Ammon's horn (tissue), 1 donor: Measurements from ENCODE around the gene DDI2.
"Not testable (repeated sequence)": the region's sequence is repeated elsewhere in the genome, so short reads cannot be mapped to it uniquely, and the experiment has no call there.

Experiments used
- DNase-seq: peaks from one replicate; pipeline ENCODE4 v3.0.0-alpha.2; 2016; ENCODE audit warnings: low spot score

Gene DDI2

DNA sequence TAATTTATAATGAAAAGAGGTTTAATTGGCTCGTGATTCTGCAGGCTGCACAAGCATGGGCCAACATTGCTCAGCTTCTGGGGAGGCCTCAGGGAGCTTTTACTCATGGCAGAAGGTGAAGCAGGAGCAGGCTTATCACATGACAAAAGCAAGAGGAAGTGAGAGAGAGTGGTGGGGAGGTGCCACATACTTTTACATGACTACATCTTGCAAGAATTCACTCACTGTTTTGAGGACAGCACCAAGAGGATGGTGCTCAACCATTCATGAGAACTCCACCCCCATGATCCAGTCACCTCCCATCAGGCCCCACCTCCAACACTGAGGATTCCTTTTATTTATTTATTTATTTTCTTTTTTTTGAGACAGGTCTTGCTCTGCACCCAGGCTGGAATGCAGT, 61.3 kb downstream of the DDI2 start:
- no peak for DNase-seq

- no peak for DNase-seq
Measured at GRCh38 chr1:15680131-15680530, 62.9 kb downstream of the DDI2 start.

DNA sequence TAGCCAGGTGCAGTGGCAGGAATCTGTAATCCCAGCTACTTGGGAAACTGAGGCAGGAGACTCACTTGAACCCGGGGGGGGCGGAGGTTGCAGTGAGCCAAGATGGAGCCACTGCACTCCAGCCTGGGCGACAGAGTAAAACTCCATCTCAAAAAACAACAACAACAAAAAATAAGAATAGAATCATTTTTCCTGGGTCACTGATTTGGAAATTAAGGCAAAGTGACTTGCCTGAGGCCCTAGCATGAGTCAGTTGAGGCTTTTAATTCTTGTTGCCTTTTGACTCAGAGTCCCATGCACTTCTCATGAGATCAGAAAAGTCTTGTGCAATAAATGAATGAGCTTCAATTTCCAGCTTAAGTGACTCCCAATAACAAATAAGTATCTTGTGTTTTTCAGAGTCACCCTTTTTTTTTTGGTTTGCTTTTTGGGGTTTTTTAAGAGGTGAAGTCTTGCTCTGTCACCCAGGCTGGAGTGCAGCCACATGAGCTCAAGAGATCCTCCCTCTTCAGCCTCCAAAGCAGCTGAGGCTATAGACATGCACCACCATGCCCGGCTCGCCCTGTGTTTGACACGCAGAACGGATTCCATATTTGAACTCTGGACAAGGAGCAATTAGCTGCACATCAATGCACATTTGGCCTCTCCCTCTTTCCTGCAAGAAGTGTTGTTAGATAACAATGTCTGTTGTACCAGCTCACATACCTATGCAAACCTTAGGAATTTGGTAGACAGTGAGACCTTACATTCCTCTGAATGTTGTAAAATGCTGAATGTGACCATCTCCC, 63.5 kb downstream of the DDI2 start:
- DNase-seq, result no peak

- DNase-seq, result no peak
Measured at GRCh38 chr1:15681349-15682292, 64.4 kb downstream of the DDI2 start.

DNA sequence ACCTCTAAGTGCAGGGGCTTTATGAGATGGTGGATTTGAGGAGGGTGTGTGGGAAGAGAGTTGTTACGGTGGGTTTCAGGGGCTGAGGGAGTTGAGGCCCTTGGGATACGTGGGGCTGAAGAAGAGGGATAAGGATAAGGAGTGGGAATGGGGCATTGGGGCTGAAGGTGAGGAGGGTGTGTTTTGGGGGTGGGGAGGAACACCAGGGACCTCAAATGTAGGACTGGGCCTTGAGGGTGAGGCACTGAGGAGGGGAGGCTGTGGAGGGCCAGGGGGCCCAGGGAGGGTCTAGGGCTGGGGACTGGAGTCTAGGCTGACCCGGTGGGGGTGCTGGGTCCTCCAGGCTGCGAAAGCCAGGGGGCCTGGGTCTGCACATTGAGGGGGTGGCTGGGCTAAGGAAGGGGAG, 65.7 kb downstream of the DDI2 start:
- DNase-seq, result no peak

- DNase-seq, result no peak
Measured at GRCh38 chr1:15683345-15684039, 66.2 kb downstream of the DDI2 start.

GRCh38 chr1:15684042-15684461, 66.8 kb downstream of the DDI2 start, which contains the start of gene PLEKHM2:
Gene PLEKHM2, plus strand, starts transcription at chr1:15684320. Its CDS starts 239 bp downstream, at chr1:15684559.
- peak; percentile 46 for DNase-seq

DNA sequence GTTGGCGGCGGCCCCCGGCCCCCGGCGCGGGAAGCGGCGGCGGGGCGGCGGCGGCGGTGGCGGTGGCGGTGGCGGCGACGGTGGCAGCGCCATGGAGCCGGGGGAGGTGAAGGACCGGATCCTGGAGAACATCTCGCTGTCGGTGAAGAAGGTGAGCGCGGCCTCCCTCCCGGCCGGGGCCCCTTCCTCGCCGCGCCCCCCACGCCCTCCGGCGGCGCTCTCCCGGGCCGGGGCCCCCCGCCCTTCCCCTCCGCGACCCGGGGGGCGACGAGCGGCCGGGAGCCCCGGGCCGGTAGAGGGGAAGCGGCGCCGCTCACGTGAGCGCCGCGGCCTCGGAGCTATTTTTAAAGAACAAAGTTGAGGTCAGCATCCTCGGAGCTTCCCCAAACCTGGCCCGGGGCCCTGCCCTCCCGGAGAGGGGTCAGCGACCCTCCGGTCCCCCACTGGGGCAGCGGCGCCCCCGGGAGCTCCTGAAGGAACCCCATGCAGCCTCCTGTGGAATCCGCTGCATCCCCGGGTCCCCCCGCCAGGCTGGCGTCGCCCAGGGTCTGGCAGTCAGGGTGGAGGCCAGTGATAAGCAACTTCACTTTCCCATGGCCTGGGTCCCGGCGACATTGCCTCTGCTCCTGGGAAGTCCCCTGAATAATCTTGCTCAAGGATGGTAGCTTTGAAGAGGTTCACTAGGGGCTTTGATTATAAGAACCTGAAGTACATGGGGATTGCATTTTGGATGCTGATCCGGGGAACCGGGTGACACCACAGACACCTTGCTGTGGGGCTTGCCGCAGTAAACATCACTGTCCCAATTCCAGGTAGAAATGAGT, 67.4 kb downstream of the DDI2 start:
- peak; percentile 31 for DNase-seq

- DNase-seq, result no peak
Measured at GRCh38 chr1:15685820-15686219, 68.6 kb downstream of the DDI2 start.

GRCh38 chr1:15687446-15687845, 70.2 kb downstream of the DDI2 start:
- no peak for DNase-seq

DNA sequence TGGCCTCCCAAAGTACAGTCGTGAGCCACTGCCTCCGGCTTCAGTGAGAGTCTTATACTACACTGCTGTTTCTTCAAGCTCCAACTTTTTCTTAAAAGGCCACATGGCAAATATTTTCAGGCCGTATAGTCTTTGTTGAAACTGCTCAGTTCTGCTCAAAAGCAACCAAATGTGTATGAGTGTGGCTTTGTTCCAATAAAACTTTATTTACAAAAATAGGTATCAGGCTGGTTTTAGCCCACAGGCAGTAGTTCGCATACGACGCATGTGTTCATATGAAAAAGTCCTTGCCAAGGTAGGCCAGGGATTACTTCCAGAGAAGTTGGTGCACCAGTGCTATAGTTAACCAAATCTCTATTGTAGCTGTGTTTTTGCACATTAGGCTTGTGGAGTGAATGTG, 73.1 kb downstream of the DDI2 start:
- DNase-seq, result no peak

GRCh38 chr1:15691434-15692032, 74.3 kb downstream of the DDI2 start:
- no peak for DNase-seq

DNA sequence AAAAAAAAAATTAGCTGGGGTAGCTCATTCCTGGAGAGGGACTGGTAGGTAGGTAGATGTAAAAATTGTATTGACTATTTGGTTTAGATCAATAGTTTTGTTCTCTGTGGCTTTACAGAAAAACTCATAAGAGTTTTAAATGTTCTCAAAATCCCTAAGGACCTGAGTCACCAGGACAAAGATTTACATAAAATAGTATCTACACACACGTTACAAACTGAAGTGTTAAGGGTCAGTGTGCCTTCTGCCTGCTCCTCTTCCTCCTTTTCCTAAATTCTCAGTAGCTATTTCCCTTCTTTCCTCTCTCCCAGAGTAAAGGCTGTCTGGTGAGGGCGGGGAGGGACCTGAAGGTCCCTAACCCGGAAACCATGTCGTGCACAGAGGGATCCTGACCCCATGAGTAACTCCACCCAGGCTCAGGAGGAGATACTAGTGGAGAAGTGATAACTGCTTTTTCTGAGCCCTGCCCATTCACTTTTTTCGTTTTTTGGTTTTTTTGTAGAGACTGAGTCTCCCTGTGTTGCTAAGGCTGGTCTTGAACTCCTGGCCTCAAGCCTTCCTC, 74.9 kb downstream of the DDI2 start:
- no peak for DNase-seq

GRCh38 chr1:15693371-15693770, 76.1 kb downstream of the DDI2 start:
- no peak for DNase-seq

- DNase-seq, result peak; percentile 80
Measured at GRCh38 chr1:15696956-15697521, 79.8 kb downstream of the DDI2 start.

DNA sequence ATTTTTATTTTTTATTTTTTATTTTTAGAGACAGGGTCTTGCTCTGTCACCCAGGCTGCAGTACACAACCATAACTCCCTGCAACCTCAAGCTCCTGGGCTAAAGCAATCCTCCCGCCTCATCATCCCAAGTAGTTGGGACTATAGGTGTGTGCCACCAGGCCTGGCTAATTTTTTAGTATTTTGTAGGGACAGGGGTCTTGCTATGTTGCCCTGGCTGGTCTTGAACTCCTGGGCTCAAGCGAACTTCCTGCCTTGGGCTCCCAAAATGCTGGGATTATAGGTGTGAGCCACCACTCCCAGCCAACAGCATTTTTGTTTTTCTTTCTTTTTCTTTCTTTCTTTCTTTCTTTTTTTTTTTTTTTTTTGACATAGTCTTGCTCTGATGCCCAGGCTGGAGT, 80.9 kb downstream of the DDI2 start:
- DNase-seq, result no peak

DNA sequence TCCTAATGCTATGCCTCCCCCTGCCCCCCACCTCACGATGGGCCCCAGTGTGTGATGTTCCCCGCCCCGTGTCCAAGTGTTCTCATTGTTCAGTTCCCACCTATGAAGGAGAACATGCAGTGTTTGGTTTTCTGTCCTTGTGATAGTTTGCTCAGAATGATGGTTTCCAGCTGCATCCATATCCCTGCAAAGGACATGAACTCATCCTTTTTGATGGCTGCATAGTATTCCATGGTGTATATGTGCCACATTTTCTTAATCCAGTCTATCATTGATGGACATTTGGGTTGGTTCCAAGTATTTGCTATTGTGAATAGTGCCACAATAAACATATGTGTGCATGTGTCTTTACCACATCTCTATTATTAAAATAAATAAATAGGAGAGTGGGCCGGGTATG, 82.1 kb downstream of the DDI2 start:
- DNase-seq, result not testable (repeated sequence)

DNA sequence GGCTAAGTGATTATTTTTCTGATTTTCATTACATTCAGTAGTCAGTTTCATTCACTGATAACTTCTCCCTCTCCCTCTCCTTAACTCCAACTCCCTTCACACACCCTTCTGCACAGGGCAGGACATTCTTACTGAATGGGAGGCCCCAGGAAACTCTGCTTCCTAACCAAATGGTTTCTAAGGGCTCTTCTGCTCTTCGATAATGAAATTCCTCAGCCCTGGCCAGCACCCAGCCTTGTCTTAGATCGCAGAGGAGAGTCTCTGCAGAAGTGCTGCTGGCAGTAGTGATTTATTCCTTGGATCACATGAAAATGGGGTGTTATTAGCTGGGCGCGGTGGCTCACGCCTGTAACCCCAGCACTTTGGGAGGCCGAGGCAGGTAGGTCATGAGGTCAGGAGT, 83.2 kb downstream of the DDI2 start:
- no peak for DNase-seq

- no peak for DNase-seq
Measured at GRCh38 chr1:15701784-15702183, 84.5 kb downstream of the DDI2 start.
